Stimulated activated memory B cell treated with anti-CD40 and anti-IgM and Interleukin-4, amounts not matched to agents 10 μg/mL and 1 μg/mL and 100 μg/mL, for 72 hours (primary cell): ENCODE measurements around the gene NCF4.
A peak's percentile ranks its signal among the peaks of the same experiment; 100 is the strongest.

Experiments
- ATAC-seq: fragments of 150-1000 bp; cut with Tn5 transposase; 2 replicates; pipeline ENCODE4 v1.10.0; 2021
- H3K27ac Mint-ChIP-seq: one replicate; pipeline ENCODE4 v1.8.0; 2022; ENCODE audit warnings: mild to moderate bottlenecking, mixed read lengths
- H3K27me3 Mint-ChIP-seq: one replicate; pipeline ENCODE4 v1.8.0; 2022; ENCODE audit warnings: mixed read lengths
- H3K36me3 Mint-ChIP-seq: one replicate; pipeline ENCODE4 v1.8.0; 2022; ENCODE audit warnings: mixed read lengths
- H3K4me1 Mint-ChIP-seq: one replicate; pipeline ENCODE4 v1.8.0; 2022; ENCODE audit warnings: mixed read lengths
- H3K4me3 Mint-ChIP-seq: one replicate; pipeline ENCODE4 v1.8.0; 2022; ENCODE audit warnings: mild to moderate bottlenecking, moderate library complexity, mixed read lengths
- H3K9me3 Mint-ChIP-seq: one replicate; pipeline ENCODE4 v1.8.0; 2022; ENCODE audit warnings: mixed read lengths

Gene NCF4

DNA sequence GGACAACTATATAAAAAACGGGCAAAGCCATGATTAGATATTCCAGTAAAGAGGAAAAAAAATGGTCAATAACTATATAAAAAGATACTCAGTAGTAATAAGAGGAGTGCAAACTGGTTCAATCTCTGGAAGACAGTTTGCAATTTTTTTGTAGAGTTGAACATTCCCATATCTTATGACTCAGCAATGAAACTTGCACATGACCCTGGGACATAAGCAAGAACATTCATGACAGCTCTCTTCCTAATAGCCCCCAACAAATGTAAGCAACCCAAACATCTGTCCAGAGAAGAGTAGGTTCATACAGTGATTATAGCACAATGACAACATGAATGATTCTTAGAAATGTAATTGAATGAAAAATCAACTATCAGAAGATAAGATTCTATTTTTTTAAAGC is 30.8 kb downstream of the NCF4 start:
- Mint-ChIP-seq H3K9me3 (peaks cover 8% of the 10 kb centered on the region), H3K4me3 (no peak overlapping the region), H3K36me3 (peaks cover 6% of the 10 kb centered on the region), H3K27me3 (no peaks in the 10 kb centered on the region), H3K27ac (peak overlapping the region; percentile 2), H3K4me1 (peaks cover 7% of the 10 kb centered on the region)
- ATAC-seq = no peak

DNA sequence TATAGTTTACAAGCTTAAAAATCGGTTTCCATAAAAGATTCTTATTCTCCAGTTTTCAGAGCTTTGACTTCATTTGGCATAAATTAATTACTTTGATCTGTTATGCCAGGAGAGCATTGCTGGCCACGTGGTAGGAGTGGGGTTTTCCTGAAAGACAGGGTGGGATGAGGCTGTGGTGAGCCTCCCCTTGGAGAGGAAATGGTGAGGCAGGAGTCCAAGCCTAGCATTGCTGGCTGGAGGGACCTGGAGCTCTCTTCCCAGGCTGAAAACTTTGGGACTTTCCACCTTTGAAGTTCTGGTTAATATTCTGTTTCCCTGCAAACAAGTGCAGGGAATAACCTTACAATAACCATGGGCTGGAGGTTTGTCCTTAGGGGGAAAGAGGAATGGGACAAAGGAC is 31.5 kb downstream of the NCF4 start:
- Mint-ChIP-seq H3K4me3 (no peak overlapping the region), H3K27me3 (no peaks in the 10 kb centered on the region), H3K4me1 (peaks cover 7% of the 10 kb centered on the region), H3K36me3 (peaks cover 6% of the 10 kb centered on the region), H3K9me3 (peaks cover 8% of the 10 kb centered on the region), H3K27ac (peak overlapping the region; percentile 2)
- no peak for ATAC-seq

DNA sequence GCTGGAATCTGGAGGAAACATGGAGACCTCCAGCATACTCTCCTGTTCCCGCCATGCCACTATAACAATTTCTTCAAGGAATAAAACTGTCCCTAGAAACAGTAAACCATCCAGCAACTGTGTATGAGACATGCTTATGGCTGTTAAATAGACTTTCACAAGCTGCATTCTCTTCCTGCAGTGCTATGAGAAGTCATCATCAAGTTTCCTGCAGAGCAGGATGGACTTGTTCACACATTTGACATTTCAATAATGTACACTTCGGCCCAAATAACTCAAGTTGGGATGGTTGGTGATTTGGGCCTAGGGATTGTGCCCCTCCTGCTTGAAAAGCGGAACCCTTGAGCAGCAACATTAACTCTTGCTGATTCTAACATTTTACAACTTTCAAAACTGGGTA is 32.5 kb downstream of the NCF4 start:
- Mint-ChIP-seq H3K27ac (no peak overlapping the region), H3K4me1 (peaks cover 14% of the 10 kb centered on the region), H3K4me3 (no peak overlapping the region), H3K36me3 (peaks cover 6% of the 10 kb centered on the region), H3K27me3 (no peaks in the 10 kb centered on the region), H3K9me3 (peaks cover 8% of the 10 kb centered on the region)
- no peak for ATAC-seq

DNA sequence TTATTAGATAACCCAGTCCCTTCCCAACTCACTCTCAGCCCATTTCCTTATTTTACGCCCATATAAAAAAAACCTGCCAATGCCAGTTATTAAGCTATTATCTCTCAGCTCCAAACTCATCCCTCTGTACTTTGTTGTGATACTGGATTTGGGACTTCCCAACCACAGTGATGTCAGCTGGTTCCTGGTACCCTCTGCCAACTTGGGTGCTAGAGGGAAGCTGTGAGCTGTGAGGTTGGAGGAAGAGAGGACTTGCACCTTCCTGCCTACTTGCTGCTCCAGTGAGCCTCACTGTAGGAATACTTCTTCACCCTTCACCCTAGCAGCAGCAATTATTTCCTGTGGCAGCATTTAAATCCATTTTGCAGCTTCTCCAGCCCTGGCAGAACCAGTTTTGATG is 33.5 kb downstream of the NCF4 start:
- Mint-ChIP-seq H3K36me3 (peaks cover 6% of the 10 kb centered on the region), H3K27me3 (no peaks in the 10 kb centered on the region), H3K4me3 (no peak overlapping the region), H3K9me3 (peaks cover 8% of the 10 kb centered on the region), H3K4me1 (peaks cover 14% of the 10 kb centered on the region), H3K27ac (no peak overlapping the region)
- no peak for ATAC-seq

- no peak for ATAC-seq
- H3K4me1 Mint-ChIP-seq = peaks cover 29% of the 10 kb centered on the region
- H3K27me3 Mint-ChIP-seq = no peaks in the 10 kb centered on the region
- H3K27ac Mint-ChIP-seq = no peak overlapping the region
- no peak overlapping the region for H3K4me3 Mint-ChIP-seq
- peaks cover 8% of the 10 kb centered on the region for H3K9me3 Mint-ChIP-seq
- H3K36me3 Mint-ChIP-seq = peaks cover 6% of the 10 kb centered on the region
Measured at GRCh38 chr22:36897611-36898010, 36.8 kb downstream of the NCF4 start.

DNA sequence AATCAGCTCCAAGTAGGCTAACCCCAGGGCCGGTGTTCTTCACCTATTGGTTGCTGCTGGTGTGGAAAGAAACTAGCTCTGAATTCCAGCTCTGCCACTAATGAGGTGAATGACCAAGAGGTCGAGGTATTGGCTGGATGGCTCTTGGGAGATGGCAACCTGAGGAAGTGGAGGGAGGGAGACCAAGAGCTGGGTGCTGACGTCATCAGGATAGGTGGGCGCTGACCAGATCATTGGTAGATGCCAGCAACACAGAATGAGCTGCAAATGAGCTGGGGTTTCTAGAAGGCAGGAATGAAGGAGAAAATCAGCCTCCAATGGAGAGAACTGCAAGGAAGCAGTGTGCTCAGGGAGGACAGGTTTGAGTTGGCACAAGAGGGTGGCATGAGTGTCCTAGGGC is 37.9 kb downstream of the NCF4 start:
- no peak overlapping the region for H3K27ac Mint-ChIP-seq
- peaks cover 8% of the 10 kb centered on the region for H3K9me3 Mint-ChIP-seq
- peaks cover 6% of the 10 kb centered on the region for H3K36me3 Mint-ChIP-seq
- H3K4me1 Mint-ChIP-seq = peaks cover 29% of the 10 kb centered on the region
- H3K4me3 Mint-ChIP-seq = no peak overlapping the region
- no peaks in the 10 kb centered on the region for H3K27me3 Mint-ChIP-seq
- no peak for ATAC-seq

DNA sequence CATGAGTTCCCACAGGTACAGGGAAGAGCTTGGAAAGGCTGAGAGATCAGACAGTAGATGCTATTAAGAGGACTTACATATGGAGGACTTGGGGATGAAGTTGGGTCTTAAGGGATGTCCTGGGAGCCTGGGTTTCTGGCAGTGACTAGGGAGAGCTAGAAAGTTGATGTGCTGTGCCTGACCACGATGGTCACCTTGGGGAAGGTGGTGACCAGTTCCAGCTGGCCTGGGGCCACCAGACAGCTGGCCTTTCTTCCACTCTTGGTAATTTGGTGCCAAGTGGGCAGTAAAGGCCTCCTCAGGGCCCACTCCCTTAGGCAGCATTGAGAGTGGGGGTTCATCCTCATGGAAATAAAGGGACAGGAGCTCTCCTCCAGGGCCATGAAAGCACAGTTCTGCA is 38.7 kb downstream of the NCF4 start:
- Mint-ChIP-seq H3K9me3 (peaks cover 8% of the 10 kb centered on the region), H3K4me3 (no peak overlapping the region), H3K27ac (peak overlapping the region; percentile 98), H3K4me1 (peaks cover 29% of the 10 kb centered on the region), H3K36me3 (peaks cover 6% of the 10 kb centered on the region), H3K27me3 (no peaks in the 10 kb centered on the region)
- no peak for ATAC-seq

GRCh38 chr22:36900225-36900624 is 39.4 kb downstream of the NCF4 start:
- H3K27me3 Mint-ChIP-seq = no peaks in the 10 kb centered on the region
- no peak overlapping the region for H3K4me3 Mint-ChIP-seq
- peaks cover 4% of the 10 kb centered on the region for H3K9me3 Mint-ChIP-seq
- ATAC-seq = no peak
- H3K36me3 Mint-ChIP-seq = peaks cover 1% of the 10 kb centered on the region
- peak overlapping the region; percentile 98 for H3K27ac Mint-ChIP-seq
- peaks cover 29% of the 10 kb centered on the region for H3K4me1 Mint-ChIP-seq

DNA sequence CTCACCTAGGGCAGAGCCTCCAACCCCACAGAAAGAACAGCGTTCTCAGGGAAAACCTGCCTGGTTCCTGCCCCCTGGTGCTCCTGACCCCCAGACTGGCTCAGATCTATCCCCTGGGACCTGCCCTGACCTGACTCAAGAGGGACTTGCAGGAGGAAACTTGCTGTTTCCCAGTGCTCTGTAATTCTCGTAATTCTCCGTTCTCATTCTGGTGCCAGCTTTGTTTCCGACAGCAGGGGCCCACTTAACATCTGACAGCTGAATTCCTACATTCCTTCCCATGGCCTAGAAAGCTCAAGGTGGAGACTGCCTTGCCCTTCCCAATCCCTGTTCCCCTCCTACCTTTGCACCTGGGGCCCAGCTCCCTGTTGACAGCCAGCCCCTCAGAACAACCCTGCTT is 40.1 kb downstream of the NCF4 start:
- H3K36me3 Mint-ChIP-seq = no peaks in the 10 kb centered on the region
- H3K27me3 Mint-ChIP-seq = peaks cover under 1% of the 10 kb centered on the region
- H3K27ac Mint-ChIP-seq = peak overlapping the region; percentile 98
- peak overlapping the region; percentile 60 for H3K4me3 Mint-ChIP-seq
- ATAC-seq = no peak
- peaks cover 29% of the 10 kb centered on the region for H3K4me1 Mint-ChIP-seq
- H3K9me3 Mint-ChIP-seq = peaks cover 4% of the 10 kb centered on the region

GRCh38 chr22:36901411-36902142 is 40.8 kb downstream of the NCF4 start:
- peak overlapping the region; percentile 60 for H3K4me3 Mint-ChIP-seq
- peak; percentile 93 for ATAC-seq
- peak overlapping the region; percentile 98 for H3K27ac Mint-ChIP-seq
- peaks cover 29% of the 10 kb centered on the region for H3K4me1 Mint-ChIP-seq
- peaks cover 7% of the 10 kb centered on the region for H3K27me3 Mint-ChIP-seq
- H3K36me3 Mint-ChIP-seq = no peaks in the 10 kb centered on the region
- peaks cover under 1% of the 10 kb centered on the region for H3K9me3 Mint-ChIP-seq

GRCh38 chr22:36902143-36902926 is 41.5 kb downstream of the NCF4 start:
- Mint-ChIP-seq H3K4me3 (no peak overlapping the region), H3K36me3 (no peaks in the 10 kb centered on the region)
- no peak for ATAC-seq

DNA sequence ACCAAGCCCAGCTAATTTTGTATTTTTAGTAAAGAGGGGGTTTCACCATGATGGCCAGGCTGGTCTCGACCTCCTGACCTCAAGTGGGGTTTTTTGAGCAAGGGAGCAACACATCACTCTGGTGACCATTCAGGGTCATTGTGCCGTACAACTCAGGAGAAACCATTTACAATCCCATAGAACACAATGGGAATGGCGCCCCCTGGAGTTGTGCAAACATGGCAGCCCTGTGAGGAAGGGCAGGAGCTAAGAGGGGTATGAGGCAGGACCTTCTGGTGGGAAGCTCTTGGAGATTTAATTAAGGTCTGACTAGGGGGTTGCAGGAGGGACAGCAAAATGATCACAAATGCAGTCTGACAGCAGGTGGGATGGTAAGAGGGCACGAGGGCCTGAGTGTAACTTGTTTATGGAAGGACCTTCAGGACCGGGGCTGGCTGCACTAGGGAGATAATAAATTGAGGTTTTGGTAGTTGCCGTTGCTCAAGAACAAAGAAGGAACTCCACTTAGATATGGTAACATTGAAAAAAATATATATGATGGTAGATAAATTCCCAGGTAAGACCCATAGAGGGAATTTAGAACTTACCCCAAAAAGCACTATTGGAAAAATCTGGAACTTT is 43.6 kb downstream of the NCF4 start:
- H3K9me3 Mint-ChIP-seq = no peaks in the 10 kb centered on the region
- H3K36me3 Mint-ChIP-seq = no peaks in the 10 kb centered on the region
- H3K27me3 Mint-ChIP-seq = peaks cover 7% of the 10 kb centered on the region
- H3K4me1 Mint-ChIP-seq = peaks cover 22% of the 10 kb centered on the region
- no peak overlapping the region for H3K27ac Mint-ChIP-seq
- ATAC-seq = no peak
- H3K4me3 Mint-ChIP-seq = no peak overlapping the region

More at GRCh38 chr22:36902143-36902926, 41.5 kb downstream of the NCF4 start:
- Mint-ChIP-seq H3K27me3 (peaks cover 7% of the 10 kb centered on the region), H3K9me3 (no peaks in the 10 kb centered on the region), H3K4me1 (peaks cover 29% of the 10 kb centered on the region), H3K27ac (peak overlapping the region; percentile 98)

- no peak for ATAC-seq
- H3K36me3 Mint-ChIP-seq = no peaks in the 10 kb centered on the region
- H3K27ac Mint-ChIP-seq = no peak overlapping the region
Measured at GRCh38 chr22:36907253-36908195, 46.7 kb downstream of the NCF4 start.

GRCh38 chr22:36910461-36910860 is 49.7 kb downstream of the NCF4 start:
- no peak overlapping the region for H3K4me3 Mint-ChIP-seq
- H3K36me3 Mint-ChIP-seq = peaks cover 18% of the 10 kb centered on the region
- H3K27me3 Mint-ChIP-seq = peaks cover 7% of the 10 kb centered on the region
- H3K4me1 Mint-ChIP-seq = peaks cover 28% of the 10 kb centered on the region
- no peak overlapping the region for H3K27ac Mint-ChIP-seq
- ATAC-seq = no peak
- H3K9me3 Mint-ChIP-seq = no peaks in the 10 kb centered on the region

More at GRCh38 chr22:36907253-36908195, 46.7 kb downstream of the NCF4 start:
- H3K4me3 Mint-ChIP-seq = no peak overlapping the region
- H3K27me3 Mint-ChIP-seq = peaks cover 7% of the 10 kb centered on the region
- peaks cover 3% of the 10 kb centered on the region for H3K4me1 Mint-ChIP-seq
- H3K9me3 Mint-ChIP-seq = no peaks in the 10 kb centered on the region
